ENCODE measurements around the gene IDUA.

IDUA gene

DNA sequence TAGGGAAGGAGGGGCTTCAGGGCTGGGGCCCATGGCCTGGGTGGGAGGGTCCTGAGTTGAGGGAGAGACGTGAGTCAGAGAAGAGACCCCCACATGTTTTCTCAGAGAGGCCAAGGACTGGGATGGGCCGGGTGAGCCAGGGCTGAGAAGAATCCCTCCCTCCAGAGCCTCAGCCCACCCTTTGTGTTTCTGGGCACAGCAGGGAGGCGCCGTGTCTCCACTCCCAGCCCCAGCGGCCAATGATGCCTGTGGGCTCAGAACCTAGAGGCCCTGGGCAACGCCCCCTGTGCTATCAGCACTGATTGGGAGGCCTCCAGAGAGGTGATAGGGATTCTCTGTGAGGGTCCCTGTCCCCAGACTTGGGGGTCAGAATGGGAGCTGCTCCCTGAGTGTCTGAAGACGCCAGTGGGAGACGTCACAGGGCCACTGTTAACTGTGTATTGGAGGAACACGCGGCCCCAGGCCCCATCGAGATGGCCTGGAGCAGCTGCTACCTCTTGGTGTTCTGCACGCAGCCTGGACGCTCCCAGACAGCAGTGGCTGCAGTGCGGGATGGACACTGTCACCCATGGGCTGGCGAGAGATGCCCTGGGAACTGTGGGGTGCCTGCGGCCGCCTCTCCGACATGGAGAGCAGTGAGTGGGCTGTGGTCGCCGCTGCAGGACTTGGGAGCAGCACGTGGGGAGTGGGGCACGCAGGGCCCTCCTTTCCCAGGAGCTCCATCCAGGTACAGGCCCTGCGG lies 33.1 kb downstream of the IDUA start:
- Histone ChIP-seq H3K27me3 (ENCODE audit: low read length) (no peaks in the 10 kb centered on the region), H3K9me3 (ENCODE audit: insufficient read depth, low read length) (no peaks in the 10 kb centered on the region), H3K79me2 (ENCODE audit: insufficient read depth, low read length) (no peaks in the 10 kb centered on the region), H3K4me2 (ENCODE audit: low read depth, low read length, poor library complexity, severe bottlenecking) (no peak overlapping the region), H2AFZ (ENCODE audit: low read depth, low read length, severe bottlenecking) (no peak overlapping the region), H3K36me3 (ENCODE audit: low read length) (no peaks in the 10 kb centered on the region), H4K20me1 (ENCODE audit: low read depth, low read length) (no peaks in the 10 kb centered on the region), H3K4me3 (ENCODE audit: insufficient read depth, low read length, poor library complexity, severe bottlenecking) (no peak overlapping the region), H3F3A (ENCODE audit: insufficient read depth) (no peaks in the 10 kb centered on the region), H3K27ac (ENCODE audit: low read depth, low read length) (no peak overlapping the region), H3K9me2 (replicated peaks; ENCODE audit: insufficient read depth, low read length) (no peaks in the 10 kb centered on the region), H3K9ac (ENCODE audit: low read length) (no peak overlapping the region)
- TF ChIP-seq EZH2phosphoT487 (conservative IDR thresholded peaks at IDR 0.05; ENCODE audit: low read length) (no peak), CTCF (IDR thresholded peaks at IDR 0.05; ENCODE audit: insufficient read depth, low read length, poor library complexity, severe bottlenecking) (no peak)

DNA sequence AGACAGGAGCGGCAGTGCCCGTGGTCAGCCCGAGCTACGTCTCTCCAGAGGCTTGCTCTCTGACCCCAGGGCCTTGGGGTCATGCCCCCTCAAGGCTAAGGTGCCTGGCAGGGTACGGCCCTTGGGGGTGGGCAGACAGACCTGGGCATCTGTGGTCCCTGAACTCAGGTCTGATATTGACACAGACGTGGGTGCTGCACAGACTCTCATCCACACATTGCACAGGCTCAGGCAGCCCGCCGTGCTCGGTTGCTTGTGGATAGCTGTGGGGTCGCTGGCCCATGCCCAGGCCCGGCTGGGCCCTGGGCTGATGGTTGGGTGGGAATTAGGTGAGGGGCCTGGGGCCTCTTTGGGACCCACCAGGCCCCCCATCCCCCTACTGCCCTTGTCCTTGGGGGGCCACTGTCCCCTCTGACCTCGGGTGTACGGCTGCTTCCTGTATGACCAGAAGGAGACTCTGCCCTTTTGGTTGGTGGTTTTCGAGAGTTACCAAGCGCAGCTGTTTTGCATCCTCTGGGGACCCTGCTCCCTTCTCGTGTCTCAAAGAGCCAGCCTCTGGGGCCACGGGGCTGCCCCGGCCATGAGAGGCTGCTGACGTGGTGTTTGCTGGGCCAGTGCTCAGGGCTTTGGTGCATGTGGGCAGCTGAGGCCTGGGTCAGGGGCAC lies 34.7 kb downstream of the IDUA start:
- Histone ChIP-seq H3K9me2 (replicated peaks; ENCODE audit: insufficient read depth, low read length) (no peaks in the 10 kb centered on the region), H3K79me2 (ENCODE audit: insufficient read depth, low read length) (no peaks in the 10 kb centered on the region), H3K4me3 (ENCODE audit: insufficient read depth, low read length, poor library complexity, severe bottlenecking) (no peak overlapping the region), H3K9me3 (ENCODE audit: insufficient read depth, low read length) (no peaks in the 10 kb centered on the region), H3K4me2 (ENCODE audit: low read depth, low read length, poor library complexity, severe bottlenecking) (no peak overlapping the region), H3K36me3 (ENCODE audit: low read length) (no peaks in the 10 kb centered on the region), H3K27ac (ENCODE audit: low read depth, low read length) (no peak overlapping the region), H4K20me1 (ENCODE audit: low read depth, low read length) (no peaks in the 10 kb centered on the region), H3K9ac (ENCODE audit: low read length) (no peak overlapping the region), H2AFZ (ENCODE audit: low read depth, low read length, severe bottlenecking) (no peak overlapping the region), H3F3A (ENCODE audit: insufficient read depth) (no peaks in the 10 kb centered on the region; the same call in 1 of the 2 replicates), H3K27me3 (ENCODE audit: low read length) (no peaks in the 10 kb centered on the region)
- TF ChIP-seq CTCF (IDR thresholded peaks at IDR 0.05; ENCODE audit: insufficient read depth, low read length, poor library complexity, severe bottlenecking) (no peak), EZH2phosphoT487 (conservative IDR thresholded peaks at IDR 0.05; ENCODE audit: low read length) (no peak)

DNA sequence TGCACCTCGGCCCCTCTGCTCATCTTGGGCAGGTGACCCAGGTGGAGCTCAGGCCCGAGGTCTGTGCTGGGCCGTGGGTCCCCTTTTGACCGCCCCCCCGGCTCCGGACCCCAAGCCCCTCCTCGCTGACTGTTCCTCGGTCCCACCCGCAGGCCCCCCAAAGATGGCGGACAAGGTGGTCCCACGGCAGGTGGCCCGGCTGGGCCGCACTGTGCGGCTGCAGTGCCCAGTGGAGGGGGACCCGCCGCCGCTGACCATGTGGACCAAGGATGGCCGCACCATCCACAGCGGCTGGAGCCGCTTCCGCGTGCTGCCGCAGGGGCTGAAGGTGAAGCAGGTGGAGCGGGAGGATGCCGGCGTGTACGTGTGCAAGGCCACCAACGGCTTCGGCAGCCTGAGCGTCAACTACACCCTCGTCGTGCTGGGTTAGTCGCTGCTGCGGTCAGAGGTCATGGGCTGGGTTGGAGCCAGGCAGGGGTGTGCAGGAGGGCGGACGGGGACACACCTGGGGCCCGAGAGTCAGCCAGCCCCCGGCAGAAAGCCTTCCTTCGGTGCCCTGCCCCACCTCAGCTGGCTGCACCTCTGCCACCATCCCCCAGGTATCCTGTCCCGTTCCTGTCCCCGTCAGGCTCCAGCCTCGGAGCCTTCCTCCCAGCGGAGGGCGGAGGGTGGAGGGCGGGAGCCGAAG lies 35.4 kb downstream of the IDUA start:
- no peak overlapping the region for H3K9ac ChIP-seq (ENCODE audit: low read length)
- no peaks in the 10 kb centered on the region for H4K20me1 ChIP-seq (ENCODE audit: low read depth, low read length)
- no peak for TF ChIP-seq EZH2phosphoT487 (conservative IDR thresholded peaks at IDR 0.05; ENCODE audit: low read length)
- no peaks in the 10 kb centered on the region for H3K9me2 ChIP-seq (replicated peaks; ENCODE audit: insufficient read depth, low read length)
- H3K36me3 ChIP-seq (ENCODE audit: low read length) = no peaks in the 10 kb centered on the region
- no peaks in the 10 kb centered on the region for H3K9me3 ChIP-seq (ENCODE audit: insufficient read depth, low read length)
- H3K4me3 ChIP-seq (ENCODE audit: insufficient read depth, low read length, poor library complexity, severe bottlenecking) = no peak overlapping the region
- H2AFZ ChIP-seq (ENCODE audit: low read depth, low read length, severe bottlenecking) = no peak overlapping the region
- no peak overlapping the region for H3K27ac ChIP-seq (ENCODE audit: low read depth, low read length)
- no peaks in the 10 kb centered on the region for H3K27me3 ChIP-seq (ENCODE audit: low read length)
- no peaks in the 10 kb centered on the region for H3K79me2 ChIP-seq (ENCODE audit: insufficient read depth, low read length)
- no peak overlapping the region for H3K4me2 ChIP-seq (ENCODE audit: low read depth, low read length, poor library complexity, severe bottlenecking)
- no peaks in the 10 kb centered on the region; the same call in 1 of the 2 replicates for H3F3A ChIP-seq (ENCODE audit: insufficient read depth)

Measured in SU-DHL-6 (cell line).